Activated T-helper 2 cell treated with anti-CD3 and anti-CD28 coated beads, Interferon-gamma antibody, Interleukin-2, Interleukin-4, amounts not matched to agents 10 μg/mL and 5 μg/mL and 100 μg/mL, durations not matched to agents 14 hours and 24 hours and 36 hours (primary cell): ENCODE data around the gene DUOX2. TPM values are rescaled to one million over a fixed set of nuclear protein-coding genes. Genes with fewer than 3 reads are reported as not detected.
"Not testable (repeated sequence)": the region's sequence is repeated elsewhere in the genome, so short reads cannot be mapped to it uniquely, and the experiment has no call there.

Experiments used
- DNase-seq: peaks from one replicate; pipeline ENCODE4 v3.0.0; 2021; ENCODE audit warnings: low spot score
- H3K27ac Mint-ChIP-seq: one replicate; pipeline ENCODE4 v1.8.0; 2021; ENCODE audit warnings: mixed read lengths
- H3K27me3 Mint-ChIP-seq: one replicate; pipeline ENCODE4 v1.8.0; 2021; ENCODE audit warnings: low read depth, mixed read lengths
- H3K36me3 Mint-ChIP-seq: one replicate; pipeline ENCODE4 v1.8.0; 2021; ENCODE audit warnings: low read depth, mixed read lengths
- H3K4me1 Mint-ChIP-seq: one replicate; pipeline ENCODE4 v1.8.0; 2021; ENCODE audit warnings: low read depth, mixed read lengths
- H3K4me3 Mint-ChIP-seq: one replicate; pipeline ENCODE4 v1.8.0; 2021; ENCODE audit warnings: low read depth, mild to moderate bottlenecking, moderate library complexity, mixed read lengths
- H3K9me3 Mint-ChIP-seq: one replicate; pipeline ENCODE4 v1.8.0; 2021; ENCODE audit warnings: mixed read lengths
- intact Hi-C: fragments of 100-400 bp; cut with micrococcal nuclease; formaldehyde crosslinking; loops from one replicate; pipeline ENCODE4 v1.15.1; 2023
- total RNA-seq: library from RNA; stranded (reverse); gene quantifications from 2 replicates; pipeline ENCODE4 v1.2.3, GENCODE V29; 2022

The DUOX2 gene
- total RNA-seq, 1 donor from 2014 or later: not detected

DNA sequence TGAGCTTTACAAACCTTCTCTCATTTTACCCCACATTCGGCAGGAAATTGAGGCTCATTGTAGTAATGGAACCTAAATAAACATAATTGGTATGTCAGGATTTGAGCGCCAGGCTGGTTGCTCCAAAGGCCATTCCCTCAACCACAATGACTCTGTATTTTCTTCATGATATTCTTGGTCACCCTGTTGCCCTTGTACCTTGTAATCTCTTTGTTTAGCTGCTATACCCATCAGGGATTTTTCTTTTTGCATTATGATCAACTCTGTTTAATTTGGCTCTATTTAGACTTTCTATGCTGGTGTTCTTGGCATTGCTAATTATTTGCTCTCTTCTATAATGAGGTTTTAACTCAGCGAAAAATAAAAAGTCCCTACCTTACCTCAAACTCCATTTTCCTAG, 29.8 kb downstream of the DUOX2 start:
- H3K36me3 Mint-ChIP-seq: no peaks in the 10 kb centered on the region
- H3K4me1 Mint-ChIP-seq: no peaks in the 10 kb centered on the region
- no peaks in the 10 kb centered on the region for H3K9me3 Mint-ChIP-seq
- no peak overlapping the region for H3K4me3 Mint-ChIP-seq
- no peak overlapping the region for H3K27ac Mint-ChIP-seq
- peaks cover 9% of the 10 kb centered on the region for H3K27me3 Mint-ChIP-seq
- intact Hi-C loops: no loop called here
- no peak for DNase-seq

DNA sequence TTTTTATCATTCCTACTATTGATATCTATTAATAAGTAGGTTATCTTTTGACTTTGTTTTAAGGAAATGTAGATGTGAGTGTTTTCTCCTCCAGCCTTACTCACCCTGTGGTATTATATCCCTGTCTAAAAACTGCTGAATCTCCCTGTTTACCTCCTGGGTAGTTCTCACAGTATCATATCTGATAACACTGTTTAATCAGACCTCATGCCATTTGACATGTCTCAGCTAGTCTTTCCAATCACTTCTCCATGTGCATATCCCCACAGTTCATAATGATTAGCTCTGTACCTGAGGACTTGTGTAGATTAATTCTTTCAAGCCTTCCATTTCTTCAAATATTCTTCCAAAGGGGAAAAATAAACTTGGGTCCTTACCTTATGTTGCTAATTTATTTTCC, 30.7 kb downstream of the DUOX2 start:
- intact Hi-C loops: no loop called here
- Mint-ChIP-seq H3K4me1 (no peaks in the 10 kb centered on the region), H3K36me3 (no peaks in the 10 kb centered on the region), H3K9me3 (no peaks in the 10 kb centered on the region), H3K4me3 (no peak overlapping the region), H3K27me3 (peaks cover 7% of the 10 kb centered on the region), H3K27ac (no peak overlapping the region)
- DNase-seq: no peak

DNA sequence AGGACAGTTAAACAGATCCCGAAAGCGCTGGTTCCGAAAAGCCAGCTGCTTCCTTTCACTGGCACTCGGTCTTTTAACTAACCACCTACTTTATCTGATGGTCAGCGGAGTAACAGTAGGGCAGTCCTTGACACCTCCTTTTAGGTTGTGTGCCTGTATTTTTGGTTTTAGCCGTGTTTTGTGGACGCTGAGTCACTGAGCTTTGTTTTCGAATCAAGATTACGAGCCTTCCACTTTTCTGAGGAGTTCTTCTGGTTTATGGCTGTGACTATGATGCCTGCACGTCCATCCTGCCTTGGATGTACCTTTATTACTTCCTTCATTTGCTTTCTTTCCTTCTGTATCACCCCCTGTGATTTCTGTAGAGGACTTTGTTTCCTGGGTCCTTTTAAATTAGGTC, 31.6 kb downstream of the DUOX2 start:
- intact Hi-C loops, H3K9me3 Mint-ChIP-seq, H3K27me3 Mint-ChIP-seq, H3K4me3 Mint-ChIP-seq, H3K4me1 Mint-ChIP-seq, H3K27ac Mint-ChIP-seq, DNase-seq, H3K36me3 Mint-ChIP-seq: not testable (repeated sequence)

DNA sequence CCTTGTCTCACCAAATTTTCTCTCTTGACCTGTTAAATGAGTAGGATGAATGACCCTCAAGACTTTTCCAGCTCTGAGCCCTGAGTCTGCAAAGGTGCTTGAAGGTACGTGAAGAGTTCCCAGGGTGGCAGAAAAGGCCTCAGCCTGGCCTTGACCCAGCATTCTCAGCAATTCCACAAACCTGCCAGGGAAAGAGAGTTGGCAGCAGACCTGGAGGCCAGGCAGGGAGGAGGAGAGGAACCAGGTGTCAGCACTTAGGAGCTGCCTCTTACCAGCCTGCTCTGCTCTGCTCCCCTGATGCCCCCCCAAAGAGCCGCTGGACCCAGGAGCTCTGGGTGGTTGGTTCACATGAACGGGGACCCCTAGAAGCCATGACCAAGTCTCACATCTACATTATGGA, 33.4 kb downstream of the DUOX2 start:
- H3K36me3 Mint-ChIP-seq, H3K4me3 Mint-ChIP-seq, H3K27me3 Mint-ChIP-seq, H3K9me3 Mint-ChIP-seq, intact Hi-C loops, H3K4me1 Mint-ChIP-seq, H3K27ac Mint-ChIP-seq, DNase-seq: not testable (repeated sequence)

DNA sequence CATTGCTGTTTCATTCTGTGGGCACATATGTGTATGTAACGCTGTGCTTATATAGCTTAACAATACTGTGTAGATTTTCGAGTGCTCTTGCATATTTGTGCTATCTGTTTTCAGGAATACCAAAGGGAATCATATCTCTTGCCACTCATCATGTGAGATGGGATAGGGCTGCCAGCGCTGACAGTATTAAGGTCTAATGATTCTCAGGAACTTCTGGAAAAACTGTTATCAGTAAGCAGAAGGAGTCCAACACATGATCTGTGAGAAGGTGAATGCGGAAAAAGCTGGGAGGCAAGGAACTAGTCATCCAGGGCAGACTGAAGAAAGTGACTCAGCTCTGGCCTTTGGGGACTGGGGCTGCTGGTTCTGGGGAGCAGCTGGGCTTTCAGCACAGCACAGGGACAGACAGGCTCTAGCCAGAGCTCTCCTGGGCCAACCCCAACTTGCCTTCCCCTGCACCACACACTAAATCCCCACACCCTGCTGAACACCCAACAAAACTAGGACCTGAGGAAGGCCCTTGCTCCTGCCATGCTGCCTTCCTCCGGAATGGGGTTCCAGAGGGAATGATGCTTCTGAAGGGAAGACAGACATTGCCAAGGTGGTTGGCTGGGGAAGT, 34.2 kb downstream of the DUOX2 start:
- H3K27ac Mint-ChIP-seq, H3K4me1 Mint-ChIP-seq, H3K9me3 Mint-ChIP-seq, DNase-seq, intact Hi-C loops, H3K36me3 Mint-ChIP-seq, H3K27me3 Mint-ChIP-seq, H3K4me3 Mint-ChIP-seq: not testable (repeated sequence)

DNA sequence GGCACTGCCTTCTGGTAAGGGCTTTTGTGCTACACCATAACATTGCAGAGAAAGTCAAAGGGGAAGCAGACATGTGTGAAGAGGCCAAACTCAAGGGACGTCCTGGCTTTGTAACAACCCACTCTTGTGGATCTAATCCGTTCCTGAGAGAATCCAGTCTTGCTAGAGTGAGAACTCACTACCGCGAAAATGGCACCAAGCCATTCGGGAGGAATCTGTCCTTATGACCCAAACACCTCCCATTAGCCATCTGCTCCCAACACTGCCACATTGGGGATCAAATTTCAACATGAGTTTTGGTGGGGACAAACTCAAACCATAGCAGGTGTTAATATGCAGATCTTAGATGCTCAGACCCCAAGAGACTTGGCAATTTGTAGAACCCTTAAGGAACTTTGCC, 34.8 kb downstream of the DUOX2 start:
- H3K9me3 Mint-ChIP-seq, H3K27ac Mint-ChIP-seq, H3K27me3 Mint-ChIP-seq, intact Hi-C loops, DNase-seq, H3K36me3 Mint-ChIP-seq, H3K4me3 Mint-ChIP-seq, H3K4me1 Mint-ChIP-seq: not testable (repeated sequence)

DNA sequence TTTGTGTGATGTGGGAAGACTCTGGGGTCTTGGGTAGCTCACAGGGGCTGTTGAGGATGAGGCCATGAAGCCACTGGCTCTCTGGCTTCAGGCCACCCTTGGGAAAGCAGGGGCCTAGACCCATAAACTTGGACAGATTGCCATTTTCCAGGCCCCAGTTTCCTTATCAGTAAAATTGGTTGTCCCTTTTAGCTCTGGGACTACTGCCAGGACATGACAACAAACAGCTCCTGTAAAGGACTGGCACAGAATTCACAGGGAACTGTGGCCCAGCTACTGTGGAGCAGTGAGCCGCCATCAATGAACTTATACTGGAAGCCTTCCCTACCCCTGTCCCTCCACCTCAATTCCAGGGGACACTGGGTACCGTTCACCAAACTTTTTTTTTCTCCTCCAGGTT, 36.6 kb downstream of the DUOX2 start:
- DNase-seq, H3K4me3 Mint-ChIP-seq, H3K27me3 Mint-ChIP-seq, H3K27ac Mint-ChIP-seq, H3K4me1 Mint-ChIP-seq, H3K9me3 Mint-ChIP-seq, intact Hi-C loops, H3K36me3 Mint-ChIP-seq: not testable (repeated sequence)

DNA sequence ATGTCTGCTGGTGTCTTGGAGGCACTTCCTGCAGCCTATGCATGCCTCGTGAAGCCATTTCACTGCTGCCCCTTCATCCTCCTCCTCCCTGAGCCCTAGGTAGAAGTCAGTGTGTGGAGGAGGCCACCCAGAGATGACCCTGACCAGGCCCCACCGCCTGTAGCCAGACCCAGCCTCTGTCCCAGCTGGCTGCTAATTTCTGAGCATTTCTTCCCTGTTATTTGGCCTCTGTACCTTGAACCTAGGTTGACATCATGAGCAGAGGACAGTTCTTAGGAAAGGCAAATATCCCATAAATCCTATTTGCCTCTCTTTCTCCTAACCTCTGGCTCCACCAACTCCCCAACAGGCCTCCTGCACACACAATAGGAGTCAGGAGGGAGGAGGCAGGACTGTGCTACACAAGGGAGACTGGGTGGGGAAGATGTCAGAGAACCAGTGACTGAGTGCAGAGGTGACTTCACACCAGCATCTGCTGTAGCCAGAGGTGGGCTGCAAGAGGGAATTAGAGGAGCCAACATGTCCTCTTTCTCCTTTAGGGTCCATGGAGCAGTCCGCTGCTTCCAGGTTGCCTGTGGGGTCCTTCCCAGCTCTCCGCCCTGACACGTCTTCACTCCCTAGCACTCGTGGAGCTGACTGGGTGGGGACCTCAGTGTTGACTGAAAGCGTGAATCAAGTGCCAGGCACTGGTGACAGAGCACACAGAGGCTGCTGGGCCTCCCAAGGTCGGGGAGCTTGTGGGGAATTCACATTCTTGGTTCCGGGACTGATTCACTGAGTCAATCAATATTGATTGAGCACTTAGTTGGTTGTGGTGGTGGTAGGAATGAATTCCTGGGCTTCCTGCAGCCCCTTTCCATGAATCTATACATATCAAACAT, 38.3 kb downstream of the DUOX2 start:
- H3K9me3 Mint-ChIP-seq, DNase-seq, H3K4me3 Mint-ChIP-seq, H3K27me3 Mint-ChIP-seq, H3K27ac Mint-ChIP-seq, intact Hi-C loops, H3K4me1 Mint-ChIP-seq, H3K36me3 Mint-ChIP-seq: not testable (repeated sequence)

DNA sequence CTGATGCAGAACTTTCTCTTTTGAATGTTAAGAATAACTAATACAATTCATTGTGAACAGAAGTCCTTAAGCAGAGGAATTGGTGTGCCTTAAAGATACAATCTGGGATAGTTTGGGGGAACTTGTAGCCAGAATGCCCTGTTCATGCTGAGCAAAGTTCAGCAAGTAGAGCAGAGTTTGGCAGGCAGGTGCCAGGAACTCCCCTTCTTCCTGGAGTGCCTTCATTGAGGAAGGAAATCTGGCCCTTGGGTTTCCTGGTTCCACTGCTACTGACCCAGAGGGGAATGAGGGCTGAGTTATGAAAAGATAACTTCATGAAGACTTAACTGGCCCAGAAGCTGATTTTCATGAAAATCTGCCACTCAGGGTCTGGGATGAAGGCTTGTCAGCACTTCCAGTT, 40.4 kb downstream of the DUOX2 start:
- H3K4me3 Mint-ChIP-seq, DNase-seq, intact Hi-C loops, H3K9me3 Mint-ChIP-seq, H3K27ac Mint-ChIP-seq, H3K4me1 Mint-ChIP-seq, H3K27me3 Mint-ChIP-seq, H3K36me3 Mint-ChIP-seq: not testable (repeated sequence)

DNA sequence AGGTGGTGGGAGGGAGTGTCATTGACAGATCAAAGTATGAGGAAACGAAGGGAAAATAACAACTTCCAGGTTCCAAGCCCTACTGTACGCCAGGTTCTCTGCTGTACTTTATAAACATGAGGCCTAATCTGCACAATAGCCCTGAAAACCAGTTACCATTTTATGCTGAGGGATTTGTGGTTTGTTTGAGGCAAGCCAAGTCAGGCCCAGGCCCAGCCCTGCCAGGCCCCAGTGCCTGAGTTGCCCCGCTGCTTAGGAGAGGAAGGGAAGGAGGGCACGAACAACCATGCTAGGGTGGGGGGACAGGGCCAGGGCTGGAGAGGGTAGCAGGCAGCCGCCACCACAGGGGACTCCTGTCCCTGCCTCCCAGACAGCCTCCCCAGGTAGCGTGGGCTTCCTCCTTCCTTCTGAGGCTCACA, 44.0 kb downstream of the DUOX2 start:
- H3K36me3 Mint-ChIP-seq: peaks cover 10% of the 10 kb centered on the region
- intact Hi-C loops, H3K27ac Mint-ChIP-seq, H3K4me1 Mint-ChIP-seq, H3K4me3 Mint-ChIP-seq, DNase-seq, H3K27me3 Mint-ChIP-seq, H3K9me3 Mint-ChIP-seq: not testable (repeated sequence)

DNA sequence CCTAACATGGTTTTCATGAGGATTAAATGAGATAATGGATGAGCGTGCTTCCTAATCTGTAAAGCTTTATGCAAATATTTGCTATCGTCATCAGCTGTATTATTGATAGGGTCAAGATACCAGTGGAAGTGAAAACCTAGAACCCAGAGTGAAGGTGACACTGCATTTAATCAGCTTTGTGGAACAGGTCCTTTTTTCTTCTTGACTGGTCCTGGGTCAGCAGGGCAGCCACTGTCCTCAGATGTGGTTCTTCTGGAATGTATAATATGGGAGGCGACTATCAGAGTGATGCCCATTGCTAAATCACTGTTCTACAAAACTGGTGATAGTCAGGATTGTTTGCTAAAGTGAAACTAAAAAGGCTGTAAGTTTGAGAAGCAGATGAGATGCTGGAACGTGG, 49.6 kb downstream of the DUOX2 start:
- Mint-ChIP-seq H3K27me3 (no peaks in the 10 kb centered on the region), H3K9me3 (no peaks in the 10 kb centered on the region), H3K4me1 (peaks cover 14% of the 10 kb centered on the region), H3K4me3 (no peak overlapping the region), H3K27ac (no peak overlapping the region), H3K36me3 (peaks cover 26% of the 10 kb centered on the region)
- DNase-seq: no peak
- intact Hi-C loops: no loop called here

DNA sequence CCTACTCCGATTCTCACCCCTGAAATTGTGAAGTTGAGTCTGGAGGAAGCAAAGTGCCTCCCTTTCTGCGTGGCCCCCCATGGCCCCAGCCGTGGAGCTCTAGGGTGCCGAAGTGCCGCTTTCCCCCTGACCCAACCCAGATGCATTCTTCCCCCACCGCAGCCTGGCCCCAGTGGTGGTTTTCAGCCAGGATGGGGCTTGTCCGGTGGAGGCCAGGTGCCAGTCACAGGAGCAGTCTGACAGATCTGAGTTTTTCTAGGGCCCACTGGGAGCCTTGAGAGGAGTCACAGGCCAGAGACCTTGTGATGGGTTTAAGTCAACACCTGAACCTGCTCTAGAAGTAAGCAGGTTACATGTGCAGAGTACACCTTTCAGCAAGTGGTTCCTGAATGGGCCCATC, 51.7 kb downstream of the DUOX2 start:
- H3K27me3 Mint-ChIP-seq, intact Hi-C loops, DNase-seq, H3K4me3 Mint-ChIP-seq, H3K9me3 Mint-ChIP-seq, H3K27ac Mint-ChIP-seq: not testable (repeated sequence)
- H3K4me1 Mint-ChIP-seq: peaks cover 14% of the 10 kb centered on the region
- H3K36me3 Mint-ChIP-seq: peaks cover 26% of the 10 kb centered on the region
